ENCODE results near the gene KCND1. TPM values are rescaled to one million over a fixed set of nuclear protein-coding genes. Genes with fewer than 3 reads are reported as not detected.

Gene KCND1
- 10.4 TPM for total RNA-seq

GRCh38 chrX:48971249-48972219, at the start of gene KCND1:
Gene KCND1, minus strand, starts transcription at chrX:48971844. Its CDS starts 1,573 bp downstream, at chrX:48970271.
- Histone ChIP-seq H3K36me3 (peaks cover 6 to 8% of the 10 kb centered on the region in 2 donors), H3K27me3 (no peaks in the 10 kb centered on the region), H3K27ac (peak within 1 kb of the TSS; percentile 62 to 65), H3K4me1 (no peaks in the 10 kb centered on the region), H3K4me3 (peak within 1 kb of the TSS; percentile 43 to 67), H3K9me3 (no peaks in the 10 kb centered on the region)
- no peak for TF ChIP-seq CTCF (IDR thresholded peaks at IDR 0.05)
- peak; percentile 14 to 81 for DNase-seq (ENCODE audit: low spot score in 2 of 2)
- intact Hi-C loops (cut with DNase I): loop anchor here (10.0 kb wide), 1 partner anchor 133 kb away; no protein-coding TSS in a partner anchor

- Histone ChIP-seq H3K4me3 (no peak overlapping the region), H3K36me3 (no peaks in the 10 kb centered on the region), H3K27me3 (no peaks in the 10 kb centered on the region), H3K27ac (no peak overlapping the region), H3K4me1 (no peaks in the 10 kb centered on the region), H3K9me3 (no peaks in the 10 kb centered on the region)
- DNase-seq (ENCODE audit: low spot score in 2 of 2): no peak
- intact Hi-C loops (cut with DNase I): no loop called here
- no peak for TF ChIP-seq CTCF (IDR thresholded peaks at IDR 0.05)
These were observed 48.1 kb upstream of the KCND1 start for GRCh38 chrX:49019599-49020249.

GRCh38 chrX:49019050-49019449, 47.4 kb upstream of the KCND1 start:
- Histone ChIP-seq H3K27me3 (no peaks in the 10 kb centered on the region), H3K9me3 (no peaks in the 10 kb centered on the region), H3K36me3 (no peaks in the 10 kb centered on the region), H3K4me1 (no peaks in the 10 kb centered on the region), H3K27ac (no peak overlapping the region), H3K4me3 (no peak overlapping the region)
- intact Hi-C loops (cut with DNase I): no loop called here
- DNase-seq (ENCODE audit: low spot score in 2 of 2): no peak
- no peak for TF ChIP-seq CTCF (IDR thresholded peaks at IDR 0.05)

- no peak overlapping the region for H3K4me3 ChIP-seq
- no peak for TF ChIP-seq CTCF (IDR thresholded peaks at IDR 0.05)
- no peaks in the 10 kb centered on the region for H3K9me3 ChIP-seq
- H3K27ac ChIP-seq: no peak overlapping the region
- H3K4me1 ChIP-seq: peaks cover 0 to 4% of the 10 kb centered on the region in 2 donors
- H3K27me3 ChIP-seq: no peaks in the 10 kb centered on the region
- intact Hi-C loops (cut with DNase I): loop anchor here (2.0 kb wide), 1 partner anchor 45 kb away; no protein-coding TSS in a partner anchor
- peaks cover 0 to 5% of the 10 kb centered on the region in 2 donors for H3K36me3 ChIP-seq
- DNase-seq (ENCODE audit: low spot score in 2 of 2): no peak
These were observed 32.1 kb upstream of the KCND1 start for GRCh38 chrX:49003696-49004095.

- H3K27me3 ChIP-seq: no peaks in the 10 kb centered on the region
These were observed 30.7 kb upstream of the KCND1 start, which contains the start of gene GRIPAP1 for GRCh38 chrX:49002091-49002935. Gene GRIPAP1, minus strand, starts transcription at chrX:49002264. Its CDS starts 35 bp downstream, at chrX:49002229.

More at GRCh38 chrX:49002091-49002935, 30.7 kb upstream of the KCND1 start, which contains the start of gene GRIPAP1:
- DNase-seq (ENCODE audit: low spot score in 2 of 2): peak; percentile 12 to 83
- Histone ChIP-seq H3K9me3 (no peaks in the 10 kb centered on the region), H3K4me3 (peak within 1 kb of the TSS; percentile 59 to 66), H3K4me1 (peaks cover 0 to 4% of the 10 kb centered on the region in 2 donors), H3K36me3 (peaks cover 0 to 9% of the 10 kb centered on the region in 2 donors), H3K27ac (peak within 1 kb of the TSS; percentile 65 to 78)
- intact Hi-C loops (cut with DNase I): loop anchor here (1.0 to 2.0 kb wide), 2 partner anchors 41 to 44 kb away; partner anchors contain the start of gene TFE3
- no peak for TF ChIP-seq CTCF (IDR thresholded peaks at IDR 0.05)
